GM19239 (cell line): ENCODE measurements around the gene GLRB.
"Not testable (repeated sequence)": the region's sequence is repeated elsewhere in the genome, so short reads cannot be mapped to it uniquely, and the experiment has no call there.

ENCODE experiments used
- DNase-seq: peaks from one replicate; pipeline ENCODE4 v3.0.0; 2011; ENCODE audit warnings: low spot score; ENCODE audit not compliant: insufficient read length
- FAIRE-seq: peaks from 2 replicates; lab custom pipeline; 2011; peaks lifted over from hg19 to GRCh38; lab: Jason Lieb, UNC

The GLRB gene

DNA sequence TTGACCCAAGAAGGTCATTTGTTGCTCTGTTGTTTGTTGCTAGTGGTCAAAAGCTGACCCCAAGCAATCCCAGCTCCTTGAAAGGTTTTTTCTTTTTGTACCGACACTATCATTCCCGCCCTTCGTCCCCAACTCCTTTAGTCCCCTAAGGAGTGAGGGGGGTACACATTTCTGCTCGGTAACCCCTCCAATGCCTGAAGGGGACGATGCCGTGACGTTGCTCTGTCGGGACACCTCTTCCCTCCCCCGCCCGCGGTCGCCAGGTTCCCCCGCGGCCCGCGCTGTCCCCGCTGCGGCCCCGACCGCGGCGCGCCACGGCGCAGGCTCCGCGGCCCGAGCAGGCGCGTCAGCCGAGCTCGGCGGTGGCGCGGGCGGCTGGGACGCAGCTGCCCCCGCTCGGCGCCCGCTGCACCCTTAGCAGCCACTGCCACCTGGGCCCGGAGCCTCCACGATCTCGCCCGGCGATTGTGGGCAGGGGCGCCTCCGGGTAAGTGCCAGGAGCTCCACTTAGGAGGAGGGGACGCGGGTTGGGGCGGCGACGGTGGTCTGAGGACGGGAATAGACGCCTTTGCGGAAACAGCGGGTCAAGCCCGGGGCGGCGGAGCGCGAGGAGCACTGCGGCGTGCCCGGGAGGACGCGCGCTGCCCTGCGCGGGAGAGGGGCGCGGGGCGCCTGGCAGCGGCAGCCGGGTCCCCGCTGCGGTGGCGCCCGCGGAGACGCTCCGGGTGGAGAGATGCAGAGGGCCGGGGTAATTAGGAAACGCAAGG, at the start of gene GLRB:
Gene GLRB, plus strand, starts transcription at position 340 of the 767 bp plus-strand sequence. CDS start 1,875 bp downstream, outside the sequence.
- no peak for FAIRE-seq
- DNase-seq: no peak

DNA sequence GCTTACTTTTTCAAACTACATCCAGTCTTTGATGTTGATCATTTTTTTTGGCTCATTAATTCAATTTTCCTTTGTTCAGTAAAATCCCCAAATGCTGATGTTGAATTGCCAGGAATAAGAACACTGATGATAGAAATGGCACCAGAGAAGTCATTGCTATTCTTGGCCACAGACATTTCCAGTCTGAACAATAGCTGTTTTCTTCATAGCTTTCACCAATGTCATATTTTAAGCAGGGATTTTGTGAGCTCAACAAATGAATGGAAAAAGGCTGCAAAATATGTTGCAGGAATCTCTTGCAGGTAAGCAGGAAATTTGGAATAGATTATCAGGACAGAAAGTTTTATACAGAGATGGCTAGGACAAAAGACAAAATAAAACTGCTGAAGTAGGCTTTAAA, 40.5 kb upstream of the GLRB start:
- DNase-seq (no peak), FAIRE-seq (no peak)

- no peak for FAIRE-seq
- no peak for DNase-seq
Measured at GRCh38 chr4:157040405-157040804, 35.5 kb upstream of the GLRB start.

GRCh38 chr4:157043131-157043530, 32.8 kb upstream of the GLRB start:
- DNase-seq (no peak), FAIRE-seq (no peak)

GRCh38 chr4:157045507-157046127, 30.3 kb upstream of the GLRB start:
- DNase-seq: peak; percentile 4
- FAIRE-seq: no peak

GRCh38 chr4:157048248-157048647, 27.7 kb upstream of the GLRB start:
- no peak for DNase-seq
- no peak for FAIRE-seq

GRCh38 chr4:157050561-157050960, 25.4 kb upstream of the GLRB start:
- DNase-seq: no peak
- FAIRE-seq: no peak

DNA sequence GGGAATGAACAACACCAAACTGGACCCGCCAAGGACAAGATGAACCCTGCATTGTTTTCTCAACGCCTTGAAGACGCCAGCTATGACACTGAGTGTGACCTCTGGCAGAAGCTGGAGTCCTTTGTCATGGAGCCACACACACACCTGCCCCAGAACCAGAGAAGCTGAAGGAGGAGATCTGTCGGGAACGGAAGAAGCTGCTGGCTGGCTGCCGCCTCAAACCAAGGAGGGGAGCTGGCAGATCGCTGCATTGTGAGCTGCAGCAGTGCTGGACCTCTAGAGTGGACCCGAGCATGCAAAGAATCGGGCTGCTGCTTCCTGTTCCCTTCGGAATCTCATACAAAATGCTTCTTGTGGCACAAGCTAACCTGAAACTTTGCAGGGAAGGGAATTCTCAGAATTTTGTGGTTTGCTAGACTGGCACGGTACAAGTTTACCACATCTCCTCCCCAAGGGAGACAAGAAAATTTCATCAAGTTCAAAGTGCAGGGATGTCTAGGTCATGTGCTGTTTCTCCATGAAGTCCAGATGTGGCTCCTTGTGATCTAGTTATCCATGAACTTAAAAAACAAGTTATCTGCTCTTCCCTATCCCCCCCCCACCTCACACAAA, 23.4 kb upstream of the GLRB start:
- DNase-seq: no peak
- no peak for FAIRE-seq

DNA sequence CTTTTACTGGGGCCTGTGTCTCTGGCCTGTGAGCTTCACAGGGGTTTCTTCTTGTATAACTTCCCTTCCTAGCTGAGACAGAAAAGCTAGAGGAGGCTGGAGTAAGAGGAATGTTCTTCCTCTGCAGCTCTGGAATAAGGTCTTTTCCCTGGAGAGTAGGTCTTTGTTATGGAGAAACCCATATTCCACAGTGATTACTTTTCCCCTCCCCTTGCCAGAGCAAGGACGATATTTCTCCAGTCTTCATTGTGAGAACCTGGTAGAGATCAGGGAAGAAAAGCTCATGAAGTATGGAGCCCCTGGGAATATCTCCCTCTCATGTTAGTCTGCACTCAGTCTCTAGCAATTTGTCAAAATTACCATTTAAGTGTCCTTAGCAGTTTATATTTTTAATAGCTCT, 18.7 kb upstream of the GLRB start:
- no peak for FAIRE-seq

DNA sequence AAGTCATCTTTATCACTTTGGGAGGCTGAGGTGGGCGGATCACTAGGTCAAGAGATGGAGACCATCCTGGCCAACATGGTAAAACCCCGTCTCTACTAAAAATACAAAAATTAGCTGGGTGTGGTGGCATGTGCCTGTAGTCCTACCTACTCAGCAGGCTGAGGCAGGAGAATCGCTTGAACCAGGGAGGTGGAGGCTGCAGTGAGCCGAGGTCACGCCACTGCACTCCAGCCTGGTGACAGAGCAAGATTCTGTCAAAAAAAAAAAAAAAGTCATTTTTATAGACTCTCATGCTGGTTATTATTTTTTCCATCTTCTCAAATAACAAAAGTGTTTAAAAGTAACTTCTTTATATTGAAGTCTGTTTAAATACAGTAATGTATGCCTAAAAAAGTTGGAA, 17.1 kb upstream of the GLRB start:
- not testable (repeated sequence) for FAIRE-seq, DNase-seq

More for the DNA sequence above, 18.7 kb upstream of the GLRB start:
- no peak for DNase-seq

DNA sequence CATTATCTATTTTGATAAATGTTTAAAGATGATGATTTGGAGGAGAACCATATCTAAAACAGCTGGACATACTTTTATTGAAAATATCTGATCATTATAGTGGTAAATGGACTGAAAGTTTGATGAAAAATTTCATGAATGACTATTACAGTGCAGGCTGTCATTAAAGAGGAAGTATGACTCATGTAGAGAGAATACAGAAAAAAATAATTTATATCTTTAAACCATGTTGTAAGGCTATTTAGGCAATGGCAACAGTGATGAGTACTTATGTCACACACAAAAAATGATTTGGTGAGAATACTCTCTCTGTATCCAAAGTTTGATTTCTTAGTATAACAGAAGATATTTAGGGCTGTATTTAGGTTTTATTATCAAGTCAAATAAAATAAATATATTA, 3.9 kb upstream of the GLRB start:
- FAIRE-seq (no peak), DNase-seq (no peak)

- no peak for DNase-seq
- no peak for FAIRE-seq
Measured at GRCh38 chr4:157075401-157075800, 549 bp upstream of the GLRB start.

DNA sequence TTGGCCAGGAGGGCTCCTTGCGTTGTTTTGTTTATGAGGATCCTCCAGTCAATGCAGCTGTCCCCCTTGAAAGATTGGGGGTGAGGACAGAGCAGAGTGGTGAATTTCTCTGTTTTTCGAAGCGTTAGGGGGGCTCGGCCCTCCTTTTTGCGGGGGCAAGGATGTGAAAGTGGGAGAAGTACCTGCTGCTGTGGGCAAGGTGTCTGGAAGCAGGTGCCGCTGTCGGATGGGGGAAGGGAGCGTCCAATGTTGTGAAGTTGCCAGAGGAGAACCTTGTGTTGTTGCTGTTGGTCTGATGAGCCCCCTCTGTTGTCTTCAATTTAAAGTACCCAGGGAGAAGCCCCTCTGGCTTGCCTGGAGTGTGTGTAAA, 613 bp downstream of the GLRB start:
- FAIRE-seq: no peak
- no peak for DNase-seq

DNA sequence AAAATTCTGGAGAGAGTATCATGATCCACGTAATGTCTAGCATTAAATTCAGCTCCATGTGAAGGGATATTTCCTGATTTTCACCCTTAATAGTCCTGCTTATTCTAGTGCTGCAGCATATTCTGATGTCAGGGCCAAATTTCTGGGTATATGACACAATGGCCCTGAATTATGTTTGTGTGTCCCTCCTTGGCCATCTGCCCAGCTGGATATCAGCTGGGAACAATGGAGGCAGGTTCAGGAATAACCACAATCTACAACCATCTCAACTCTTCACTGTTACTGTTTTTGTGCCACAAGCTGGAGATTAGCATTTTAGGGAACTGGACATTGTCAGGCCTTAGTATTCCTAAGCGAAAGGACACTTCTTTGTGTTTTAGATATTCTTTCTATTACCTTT, 3.5 kb downstream of the GLRB start:
- no peak for FAIRE-seq
- DNase-seq: no peak

DNA sequence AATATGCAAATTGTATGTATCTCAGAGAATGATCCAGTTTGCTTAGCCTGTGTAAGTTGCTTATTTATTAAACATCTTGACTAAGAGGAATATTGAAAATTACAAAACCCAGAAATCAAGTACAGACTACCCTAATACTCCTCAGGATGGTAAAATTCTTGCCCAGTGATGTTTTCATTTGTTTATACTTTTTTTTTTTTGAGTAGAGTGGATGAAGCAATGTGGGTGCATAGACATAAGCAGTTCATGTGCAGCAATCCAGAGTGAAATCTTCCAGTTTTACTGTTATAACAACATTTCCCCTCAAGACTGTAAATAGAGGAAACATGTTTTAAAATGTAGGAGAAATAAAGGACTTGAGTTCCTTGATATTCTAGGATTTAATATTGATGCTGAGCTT, 4.7 kb downstream of the GLRB start:
- no peak for FAIRE-seq

DNA sequence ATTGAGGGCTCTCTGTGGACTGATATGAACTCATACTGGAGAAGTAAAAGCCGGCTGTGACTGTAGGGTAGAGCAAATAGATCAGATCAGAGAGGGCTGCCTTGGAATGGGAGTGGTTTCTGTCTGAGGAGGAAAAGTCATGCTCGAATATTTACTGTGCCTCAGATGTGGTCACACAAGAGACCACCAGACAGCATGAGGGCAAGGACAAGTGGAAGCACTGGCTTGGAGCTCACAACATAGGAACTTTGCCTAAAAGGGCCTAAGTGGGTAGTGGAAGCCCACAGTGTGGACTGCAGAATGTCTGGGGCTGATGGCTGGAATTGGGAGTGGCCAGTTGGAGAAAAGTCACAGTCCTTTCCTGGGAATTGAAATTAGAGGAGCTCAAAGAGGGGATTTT, 19.8 kb downstream of the GLRB start:
- no peak for DNase-seq
- FAIRE-seq: no peak

More for the DNA sequence above, 4.7 kb downstream of the GLRB start:
- DNase-seq: no peak

- DNase-seq (no peak), FAIRE-seq (no peak)
Measured at GRCh38 chr4:157096439-157096838, 20.5 kb downstream of the GLRB start.

DNA sequence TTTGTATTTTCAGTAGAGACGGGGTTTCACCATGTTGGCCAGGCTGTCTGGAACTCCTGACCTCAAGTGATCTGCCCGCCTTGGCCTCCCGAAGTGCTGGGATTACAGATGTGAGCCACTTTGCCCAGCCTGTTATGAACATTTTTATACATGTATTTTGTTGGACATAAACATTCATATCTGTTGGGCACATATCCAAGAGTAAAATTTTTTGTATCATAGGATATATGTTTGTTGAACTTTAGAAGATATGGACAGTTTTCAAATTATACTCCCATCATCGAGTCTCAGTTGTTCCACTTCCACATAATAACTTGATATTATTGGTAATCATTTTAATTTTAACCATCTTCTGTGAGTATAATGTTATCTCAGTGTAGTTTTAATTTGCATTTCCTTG, 23.6 kb downstream of the GLRB start:
- FAIRE-seq (no peak), DNase-seq (no peak)

GRCh38 chr4:157104541-157104940, 28.6 kb downstream of the GLRB start:
- FAIRE-seq (no peak), DNase-seq (no peak)

GRCh38 chr4:157114671-157115070, 38.7 kb downstream of the GLRB start:
- FAIRE-seq (no peak), DNase-seq (no peak)

DNA sequence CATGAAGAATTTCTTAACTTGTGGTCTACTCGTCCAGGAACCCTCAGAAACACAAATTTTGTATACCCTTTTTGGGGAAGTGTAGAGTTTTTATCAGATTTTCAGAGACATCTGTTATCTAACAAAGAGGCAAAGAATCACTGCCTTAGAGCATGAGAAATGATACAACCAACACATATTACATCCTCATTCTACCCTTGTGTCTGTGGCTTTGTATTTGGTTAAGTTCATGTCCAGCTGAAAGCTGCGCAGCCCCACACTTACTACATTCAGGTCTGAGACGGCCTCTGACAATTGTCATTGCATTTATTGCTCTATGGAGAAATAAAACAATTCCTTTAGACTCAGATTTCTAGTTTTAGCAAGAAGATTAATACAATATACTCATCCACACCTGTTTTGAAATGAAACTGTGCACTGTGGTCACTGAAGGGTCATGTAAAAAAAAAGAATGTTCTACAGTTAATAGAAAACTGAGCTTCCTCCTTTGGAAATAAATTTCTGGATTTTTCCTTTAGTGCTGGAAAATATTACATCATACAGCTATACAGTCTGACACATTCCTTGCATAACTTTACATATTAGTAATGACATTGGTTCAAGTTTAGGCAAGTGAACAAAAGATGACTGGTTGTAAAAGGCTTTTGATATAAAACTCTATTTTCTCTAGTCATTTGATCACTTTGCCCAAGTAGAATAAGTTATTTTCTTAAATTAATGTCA, 39.8 kb downstream of the GLRB start:
- no peak for DNase-seq
- no peak for FAIRE-seq
